GM21619 (cell line): ENCODE measurements around the gene TNNC1.

Experiments used
- ATAC-seq: cut with Tn5 transposase; IDR thresholded peaks from one replicate; pipeline ENCODE4 v1.9.1; 2021; ENCODE audit not compliant: unreplicated experiment

TNNC1 gene

DNA sequence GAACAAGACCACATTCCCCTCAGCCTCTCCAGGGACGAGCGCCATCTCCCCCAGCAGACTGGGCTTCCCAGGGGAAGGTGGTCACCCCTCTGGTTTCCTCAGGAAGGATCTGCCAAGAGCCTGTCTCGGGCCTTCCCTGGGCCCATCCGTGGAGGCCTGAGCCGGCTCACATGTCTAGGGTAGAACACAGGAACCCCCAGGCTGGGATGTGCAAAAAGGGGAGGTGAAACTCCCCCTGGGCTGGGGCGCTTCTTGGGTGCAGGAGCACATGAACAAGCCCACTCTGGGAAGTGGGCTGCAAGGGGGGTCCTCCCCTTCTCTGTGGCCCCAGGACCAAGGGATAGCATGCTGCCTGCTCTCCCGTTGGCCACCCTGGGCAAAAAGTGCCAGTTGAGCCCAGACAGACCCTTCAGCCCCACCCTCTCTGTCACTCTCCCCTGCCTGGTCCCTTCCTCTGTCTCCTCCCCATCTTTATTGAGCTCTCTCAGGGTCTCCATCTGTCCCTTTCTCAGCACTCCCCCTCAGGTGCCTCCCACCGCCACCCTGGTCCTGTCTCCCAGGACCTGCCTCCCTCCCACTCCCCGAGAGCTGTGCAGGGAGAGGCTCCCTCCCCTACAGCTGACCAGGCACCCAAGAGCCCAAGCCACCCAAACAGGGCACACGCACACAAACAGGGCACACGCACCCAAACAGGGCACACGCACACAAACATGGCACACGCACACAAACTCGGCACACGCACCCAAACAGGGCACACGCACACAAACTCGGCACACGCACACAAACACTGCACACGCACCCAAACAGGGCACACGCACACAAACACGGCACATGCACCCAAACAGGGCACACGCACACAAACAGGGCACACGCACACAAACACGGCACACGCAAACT lies 9.8 kb downstream of the TNNC1 start:
- no peak for ATAC-seq

DNA sequence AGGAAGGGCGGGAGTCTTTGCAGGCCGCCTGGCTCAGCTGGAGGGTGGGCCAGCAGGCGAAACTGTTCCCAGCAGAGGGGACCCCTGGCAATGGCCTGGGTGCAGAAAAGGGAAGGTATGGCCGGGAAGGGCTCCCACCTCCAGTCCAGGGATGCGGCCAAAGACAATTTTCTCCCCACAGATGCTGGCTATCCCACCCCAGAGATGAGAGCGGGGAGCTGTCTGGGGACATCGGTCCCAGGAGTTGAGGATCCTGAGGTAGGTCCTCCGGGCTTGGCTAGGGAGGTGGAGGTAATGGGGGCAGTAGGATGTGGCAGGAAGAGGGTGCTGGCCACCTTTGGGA lies 10.6 kb downstream of the TNNC1 start:
- no peak for ATAC-seq

GRCh38 chr3:52442409-52443267 lies 11.2 kb downstream of the TNNC1 start:
- no peak for ATAC-seq

- ATAC-seq, result no peak
Observed at GRCh38 chr3:52441772-52442332, 12.0 kb downstream of the TNNC1 start.

GRCh38 chr3:52441091-52441771 lies 12.6 kb downstream of the TNNC1 start:
- ATAC-seq, result no peak

DNA sequence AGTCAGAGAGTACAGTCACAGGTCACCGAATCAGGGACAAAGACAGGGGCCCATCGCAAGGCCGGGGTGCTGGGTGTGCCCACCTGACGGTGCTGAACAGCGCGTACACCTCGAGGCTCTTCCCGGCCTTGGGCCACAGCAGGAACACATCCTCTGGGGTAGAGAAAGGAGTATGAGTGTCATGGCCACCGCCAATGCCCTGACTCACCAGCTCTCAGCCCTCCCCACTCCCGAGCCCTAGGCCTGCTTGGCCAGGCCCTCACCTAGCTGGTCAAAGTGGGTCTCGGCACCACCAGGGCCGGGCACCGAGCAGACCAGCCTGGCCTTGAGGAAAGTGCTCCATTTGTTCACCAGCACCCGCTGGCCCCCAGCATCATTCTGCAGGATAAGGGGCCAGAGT lies 13.2 kb downstream of the TNNC1 start:
- ATAC-seq, result no peak

DNA sequence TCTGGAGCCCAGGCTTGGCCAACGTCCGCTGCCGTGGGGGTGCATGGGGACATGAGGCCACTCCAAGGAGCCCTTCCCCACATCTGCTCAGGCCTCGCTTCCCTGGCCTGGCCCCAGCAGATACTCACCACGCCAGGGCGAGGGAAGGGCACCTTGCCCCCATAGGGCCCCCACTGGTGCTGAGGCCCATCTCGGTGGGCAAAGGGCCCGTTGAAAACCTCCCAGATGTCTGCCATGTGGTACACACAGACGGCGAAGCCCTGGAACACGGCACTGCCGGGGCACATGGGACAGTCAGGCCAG lies 13.6 kb downstream of the TNNC1 start:
- no peak for ATAC-seq

DNA sequence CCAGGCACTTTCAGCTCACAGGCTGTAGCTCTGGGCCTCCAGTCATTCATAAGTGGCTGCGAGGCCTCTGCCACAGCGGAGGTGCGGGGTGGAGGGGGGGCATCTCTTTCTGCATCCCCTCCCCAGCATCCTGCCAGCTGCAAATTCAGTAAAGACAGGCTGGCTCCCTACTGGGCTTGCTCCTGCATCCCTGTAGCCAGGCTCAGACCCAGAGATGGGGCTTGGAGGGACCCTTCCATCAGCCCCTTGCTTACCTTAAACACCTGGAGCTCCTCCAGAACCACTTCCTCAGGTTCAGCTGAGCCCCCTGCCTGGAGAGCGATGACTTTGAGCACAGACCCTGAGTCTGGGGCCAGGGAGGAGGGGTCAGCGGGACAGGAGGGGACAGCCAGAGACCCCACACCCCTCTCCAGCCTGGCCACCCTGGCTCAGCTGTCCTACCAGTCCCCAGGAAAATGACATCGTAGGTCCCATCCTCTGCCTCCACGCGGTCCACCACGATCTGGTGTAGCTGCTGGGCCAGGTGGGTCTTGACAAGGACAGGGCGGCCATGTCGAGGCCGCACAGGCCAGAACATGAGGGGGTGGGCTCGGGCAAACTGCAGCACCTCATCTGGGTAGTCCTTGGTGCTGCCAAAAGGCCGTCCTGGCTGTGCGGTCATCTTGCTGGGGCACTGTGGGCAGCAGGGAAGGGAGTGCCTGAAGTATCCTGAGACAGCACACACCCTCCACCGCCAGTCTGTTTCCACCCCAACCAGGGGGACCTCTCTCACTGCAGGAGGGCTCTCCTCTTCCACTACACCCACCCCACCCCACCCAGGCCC lies 14.2 kb downstream of the TNNC1 start:
- no peak for ATAC-seq

GRCh38 chr3:52438579-52439425 lies 15.0 kb downstream of the TNNC1 start:
- no peak for ATAC-seq

DNA sequence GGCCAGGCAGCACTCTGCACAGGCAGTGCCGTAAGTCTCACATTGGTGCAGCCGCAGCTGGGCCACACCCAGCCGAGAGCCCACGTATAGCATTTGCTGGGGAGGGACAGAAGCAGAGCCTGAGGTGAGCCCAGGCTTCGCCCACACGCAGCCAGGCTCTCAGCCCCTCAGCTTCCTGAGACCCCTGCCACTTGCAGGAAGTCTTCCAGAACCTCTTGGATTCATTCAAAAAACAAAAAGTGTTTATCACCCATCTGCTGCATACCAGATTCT lies 15.8 kb downstream of the TNNC1 start:
- ATAC-seq, result no peak

- ATAC-seq, result no peak
Observed at GRCh38 chr3:52437326-52438103, 16.3 kb downstream of the TNNC1 start.

- ATAC-seq, result no peak
Observed at GRCh38 chr3:52436500-52437149, 17.2 kb downstream of the TNNC1 start.

- no peak for ATAC-seq
Observed at GRCh38 chr3:52435246-52436101, 18.4 kb downstream of the TNNC1 start.

DNA sequence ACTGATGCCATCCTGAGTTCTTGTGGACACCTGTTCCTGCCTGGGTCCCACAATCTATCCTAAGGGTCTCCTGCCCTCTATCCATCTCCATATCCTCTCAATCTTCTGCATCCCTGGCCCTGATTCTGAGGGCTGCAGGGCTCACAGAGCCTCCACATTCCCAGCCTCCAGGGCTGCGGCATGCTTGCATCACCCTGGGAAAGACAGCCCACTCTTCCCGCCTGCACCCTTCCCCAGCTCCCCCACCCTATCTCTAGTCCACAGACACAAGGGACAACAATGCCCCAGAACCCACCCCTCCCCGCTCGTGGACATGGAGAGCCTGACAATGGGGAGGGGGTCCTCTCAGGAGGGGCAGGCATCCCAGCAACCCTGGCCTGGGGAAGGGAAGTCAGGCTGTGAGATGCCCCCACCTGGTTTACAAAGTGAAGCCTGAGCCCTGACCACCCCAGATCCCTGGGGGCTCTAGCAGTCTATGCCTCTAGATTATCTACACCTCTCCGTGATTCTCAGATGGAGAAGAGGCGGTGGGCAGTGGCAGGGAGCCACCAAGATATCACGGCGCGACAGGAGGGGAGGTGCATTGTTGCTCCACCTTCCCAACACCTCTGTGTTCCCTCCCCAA lies 19.2 kb downstream of the TNNC1 start:
- ATAC-seq, result no peak

GRCh38 chr3:52433996-52434479 lies 19.8 kb downstream of the TNNC1 start:
- no peak for ATAC-seq

GRCh38 chr3:52433328-52433995 lies 20.4 kb downstream of the TNNC1 start:
- no peak for ATAC-seq
